C4-2B (cell line): ENCODE measurements around the gene ELANE.

ENCODE experiments used
- H3K27ac ChIP-seq: fragments of 450-650 bp; 2 replicates; pipeline ENCODE4 v1.5.1; 2017
- ZFX ChIP-seq: fragments of 450-650 bp; IDR thresholded peaks from 2 replicates; pipeline ENCODE4 v1.6.1; 2017
- TF ChIP-seq, protein P1 (sequence below): fragments of 450-650 bp; conservative IDR thresholded peaks from 2 replicates; pipeline ENCODE4 v1.5.1; 2017; ENCODE audit warnings: mild to moderate bottlenecking

The ELANE gene

DNA sequence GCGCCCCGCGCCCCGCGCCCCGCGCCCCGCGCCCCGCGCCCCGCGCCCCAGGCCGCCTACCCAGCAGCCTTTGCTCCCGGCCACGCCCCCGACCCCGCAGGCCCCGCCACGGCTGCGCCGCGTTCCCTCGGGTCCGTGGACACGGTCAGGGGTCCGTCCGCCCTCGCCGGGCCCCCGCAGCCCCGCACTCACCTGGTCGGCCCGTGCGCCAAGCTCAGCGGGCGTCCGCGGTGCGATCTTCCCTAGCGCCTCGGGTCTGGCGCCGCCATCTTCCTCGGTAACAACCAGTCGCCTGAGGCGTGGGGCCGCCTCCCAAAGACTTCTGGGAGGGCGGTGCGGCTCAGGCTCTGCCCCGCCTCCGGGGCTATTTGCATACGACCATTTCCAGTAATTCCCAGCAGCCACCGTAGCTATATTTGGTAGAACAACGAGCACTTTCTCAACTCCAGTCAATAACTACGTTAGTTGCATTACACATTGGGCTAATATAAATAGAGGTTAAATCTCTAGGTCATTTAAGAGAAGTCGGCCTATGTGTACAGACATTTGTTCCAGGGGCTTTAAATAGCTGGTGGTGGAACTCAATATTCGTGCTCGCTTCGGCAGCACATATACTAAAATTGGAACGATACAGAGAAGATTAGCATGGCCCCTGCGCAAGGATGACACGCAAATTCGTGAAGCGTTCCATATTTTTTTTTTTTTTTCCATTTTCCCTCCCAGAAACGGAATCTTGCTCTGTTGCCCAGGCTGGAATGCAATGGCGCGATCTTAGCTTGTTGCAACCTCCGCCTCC, 41.0 kb downstream of the ELANE start, which contains the start of the genes MED16 and RNU6-9:
Gene MED16, minus strand, starts transcription at position 294 of the 796 bp plus-strand sequence. CDS start 2,056 bp downstream, outside the sequence.
Gene RNU6-9, plus strand, starts transcription at position 591 of the 796 bp plus-strand sequence.
- TF ChIP-seq, protein P1, sequence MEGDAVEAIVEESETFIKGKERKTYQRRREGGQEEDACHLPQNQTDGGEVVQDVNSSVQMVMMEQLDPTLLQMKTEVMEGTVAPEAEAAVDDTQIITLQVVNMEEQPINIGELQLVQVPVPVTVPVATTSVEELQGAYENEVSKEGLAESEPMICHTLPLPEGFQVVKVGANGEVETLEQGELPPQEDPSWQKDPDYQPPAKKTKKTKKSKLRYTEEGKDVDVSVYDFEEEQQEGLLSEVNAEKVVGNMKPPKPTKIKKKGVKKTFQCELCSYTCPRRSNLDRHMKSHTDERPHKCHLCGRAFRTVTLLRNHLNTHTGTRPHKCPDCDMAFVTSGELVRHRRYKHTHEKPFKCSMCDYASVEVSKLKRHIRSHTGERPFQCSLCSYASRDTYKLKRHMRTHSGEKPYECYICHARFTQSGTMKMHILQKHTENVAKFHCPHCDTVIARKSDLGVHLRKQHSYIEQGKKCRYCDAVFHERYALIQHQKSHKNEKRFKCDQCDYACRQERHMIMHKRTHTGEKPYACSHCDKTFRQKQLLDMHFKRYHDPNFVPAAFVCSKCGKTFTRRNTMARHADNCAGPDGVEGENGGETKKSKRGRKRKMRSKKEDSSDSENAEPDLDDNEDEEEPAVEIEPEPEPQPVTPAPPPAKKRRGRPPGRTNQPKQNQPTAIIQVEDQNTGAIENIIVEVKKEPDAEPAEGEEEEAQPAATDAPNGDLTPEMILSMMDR, result no peak
- peak; percentile 53; the same call in 1 of the 2 replicates for TF ChIP-seq ZFX
- H3K27ac ChIP-seq, result peak within 1 kb of the TSS; percentile 95

GRCh38 chr19:896434-896833, 44.3 kb downstream of the ELANE start:
- TF ChIP-seq, protein P1, result no peak
- TF ChIP-seq ZFX, result no peak
- H3K27ac ChIP-seq, result no peak overlapping the region

- no peak overlapping the region for H3K27ac ChIP-seq
- TF ChIP-seq, protein P1, result no peak
- TF ChIP-seq ZFX, result no peak
Observed at GRCh38 chr19:896999-897398, 44.9 kb downstream of the ELANE start.

- H3K27ac ChIP-seq, result no peak overlapping the region
- no peak for TF ChIP-seq ZFX
- TF ChIP-seq, protein P1, result no peak
Observed at GRCh38 chr19:897442-898039, 45.4 kb downstream of the ELANE start.

DNA sequence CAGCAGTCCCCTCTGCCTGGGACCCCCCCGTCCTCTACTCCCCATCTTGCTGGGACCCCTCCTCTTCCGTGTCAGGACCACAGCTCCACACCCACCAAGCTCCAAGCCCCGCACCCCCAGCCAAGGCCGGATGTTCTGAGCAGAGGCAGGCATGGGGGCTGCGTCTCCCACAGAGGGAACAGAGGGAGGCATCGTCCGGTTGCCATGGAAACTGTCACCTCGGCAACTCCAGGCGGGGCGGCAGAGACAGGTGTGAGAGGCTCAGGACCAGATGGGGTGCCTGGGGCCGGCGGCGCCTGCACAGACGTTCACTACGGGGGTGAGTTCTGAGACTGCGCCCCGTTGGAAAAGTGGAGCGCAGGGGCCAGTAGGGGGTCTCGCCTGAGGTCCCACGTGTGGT, 46.6 kb downstream of the ELANE start:
- no peak overlapping the region for H3K27ac ChIP-seq
- TF ChIP-seq, protein P1, result no peak
- no peak for TF ChIP-seq ZFX

GRCh38 chr19:899336-900042, 47.4 kb downstream of the ELANE start:
- no peak for TF ChIP-seq ZFX
- TF ChIP-seq, protein P1, result no peak
- no peak overlapping the region for H3K27ac ChIP-seq

- H3K27ac ChIP-seq, result no peak overlapping the region
- no peak for TF ChIP-seq ZFX
- TF ChIP-seq, protein P1, result no peak
Observed at GRCh38 chr19:900043-900301, 47.9 kb downstream of the ELANE start.
